ENCODE data around the gene PDZD2.

DNA sequence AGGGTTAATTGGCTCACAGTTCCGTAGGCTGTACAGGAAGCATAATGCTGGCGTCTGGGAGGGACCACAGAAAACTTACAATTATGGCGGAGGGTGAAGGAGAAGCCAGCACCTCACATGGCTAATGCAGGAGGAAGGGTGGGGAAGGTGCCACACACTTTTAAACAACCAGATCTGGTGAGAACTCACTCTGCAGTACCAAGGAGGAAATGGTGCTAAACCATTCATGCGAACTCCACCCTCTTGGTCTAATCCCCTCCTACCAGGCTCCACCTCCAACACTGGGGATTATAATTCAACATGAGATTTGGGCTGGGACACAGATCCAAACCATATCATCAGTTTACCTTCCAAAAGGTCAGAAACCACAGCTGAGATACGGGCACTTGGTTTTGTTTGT is 122.9 kb downstream of the PDZD2 start:
- TF ChIP-seq EZH2 (IDR thresholded peaks at IDR 0.05; ENCODE audit: borderline replicate concordance), result no peak
- TF ChIP-seq, protein P1, sequence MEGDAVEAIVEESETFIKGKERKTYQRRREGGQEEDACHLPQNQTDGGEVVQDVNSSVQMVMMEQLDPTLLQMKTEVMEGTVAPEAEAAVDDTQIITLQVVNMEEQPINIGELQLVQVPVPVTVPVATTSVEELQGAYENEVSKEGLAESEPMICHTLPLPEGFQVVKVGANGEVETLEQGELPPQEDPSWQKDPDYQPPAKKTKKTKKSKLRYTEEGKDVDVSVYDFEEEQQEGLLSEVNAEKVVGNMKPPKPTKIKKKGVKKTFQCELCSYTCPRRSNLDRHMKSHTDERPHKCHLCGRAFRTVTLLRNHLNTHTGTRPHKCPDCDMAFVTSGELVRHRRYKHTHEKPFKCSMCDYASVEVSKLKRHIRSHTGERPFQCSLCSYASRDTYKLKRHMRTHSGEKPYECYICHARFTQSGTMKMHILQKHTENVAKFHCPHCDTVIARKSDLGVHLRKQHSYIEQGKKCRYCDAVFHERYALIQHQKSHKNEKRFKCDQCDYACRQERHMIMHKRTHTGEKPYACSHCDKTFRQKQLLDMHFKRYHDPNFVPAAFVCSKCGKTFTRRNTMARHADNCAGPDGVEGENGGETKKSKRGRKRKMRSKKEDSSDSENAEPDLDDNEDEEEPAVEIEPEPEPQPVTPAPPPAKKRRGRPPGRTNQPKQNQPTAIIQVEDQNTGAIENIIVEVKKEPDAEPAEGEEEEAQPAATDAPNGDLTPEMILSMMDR (IDR thresholded peaks at IDR 0.05; ENCODE audit: poor library complexity), result no peak
- TF ChIP-seq EZH2phosphoT487 (IDR thresholded peaks at IDR 0.05; ENCODE audit: low read depth, severe bottlenecking, unreplicated experiment), result no peak

All from hepatocyte (in vitro differentiated cells).